MCF 10A (cell line): ENCODE data around the gene SNAPIN. TPM values are rescaled to one million over a fixed set of nuclear protein-coding genes. Genes with fewer than 3 reads are reported as not detected.

Experiments used
- Bru-seq: library from RNA; stranded (reverse); fragments of 400-500 nt; gene quantifications from one replicate; lab custom pipeline; 2021; lab: Mats Ljungman, UMichigan
- BruChase-seq, 2 experiments: library from RNA; stranded (reverse); fragments of 400-500 nt; gene quantifications; one replicate each; lab custom pipeline; 2021; lab: Mats Ljungman, UMichigan
- BruUV-seq: library from RNA; stranded (reverse); fragments of 400-500 nt; replicated peaks from 2 replicates; lab custom pipeline; 2021; lab: Mats Ljungman, UMichigan
- CTCF ChIA-PET: fragments of 300-600 bp; sonication (Branson Sonifier 250); formaldehyde crosslinking; extraction: SDS; loops from one replicate; lab custom pipeline; 2021; ENCODE audit warnings: antibody characterized with exemption, inconsistent platforms; lab: Yijun Ruan, JAX
- POLR2A ChIA-PET: fragments of 300-600, 350-650 bp; sonication (Branson Sonifier 250); formaldehyde crosslinking; extraction: SDS; loops from one replicate; lab custom pipeline; 2020; ENCODE audit warnings: antibody characterized with exemption, inconsistent platforms; lab: Yijun Ruan, JAX
- DNase-seq: peaks from one replicate; pipeline ENCODE4 v3.0.0-alpha.2; 2018; ENCODE audit not compliant: unreplicated experiment
- H3K27ac Mint-ChIP-seq: one replicate; pipeline ENCODE4 v1.8.0; 2022; ENCODE audit warnings: mild to moderate bottlenecking, low read depth, mixed read lengths; ENCODE audit not compliant: unreplicated experiment
- H3K27me3 Mint-ChIP-seq: one replicate; pipeline ENCODE4 v1.8.0; 2022; ENCODE audit warnings: mixed read lengths; ENCODE audit not compliant: insufficient read depth, unreplicated experiment
- H3K36me3 Mint-ChIP-seq: one replicate; pipeline ENCODE4 v1.8.0; 2022; ENCODE audit warnings: mild to moderate bottlenecking, moderate library complexity, mixed read lengths; ENCODE audit not compliant: insufficient read depth, unreplicated experiment
- H3K4me1 Mint-ChIP-seq: one replicate; pipeline ENCODE4 v1.8.0; 2022; ENCODE audit warnings: mixed read lengths; ENCODE audit not compliant: insufficient read depth, unreplicated experiment
- H3K4me3 Mint-ChIP-seq: one replicate; pipeline ENCODE4 v1.8.0; 2022; ENCODE audit warnings: mild to moderate bottlenecking, moderate library complexity, mixed read lengths; ENCODE audit not compliant: unreplicated experiment
- H3K9me3 Mint-ChIP-seq: one replicate; pipeline ENCODE4 v1.8.0; 2022; ENCODE audit warnings: mixed read lengths; ENCODE audit not compliant: unreplicated experiment
- intact Hi-C: fragments of 100-400 bp; cut with micrococcal nuclease; formaldehyde crosslinking; loops from 2 replicates; pipeline ENCODE4 v1.14.1; 2022
- long read RNA-seq: library from polyadenylated mRNA; stranded (forward); transcript quantifications from one replicate; pipeline ENCODE4 v2.0.0, GENCODE V29; 2022
- total RNA-seq: library from RNA; stranded (reverse); gene quantifications from 2 replicates; pipeline ENCODE4 v1.2.3, GENCODE V29; 2022
- TF ChIP-seq, protein P1 (sequence below): fragments of 200-600 bp; IDR thresholded peaks from one replicate; pipeline ENCODE4 v1.8.0; 2022; ENCODE audit warnings: antibody characterized with exemption, mild to moderate bottlenecking; ENCODE audit not compliant: unreplicated experiment

The SNAPIN gene, protein sequence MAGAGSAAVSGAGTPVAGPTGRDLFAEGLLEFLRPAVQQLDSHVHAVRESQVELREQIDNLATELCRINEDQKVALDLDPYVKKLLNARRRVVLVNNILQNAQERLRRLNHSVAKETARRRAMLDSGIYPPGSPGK
- total RNA-seq: 55.9 and 63.7 TPM in 2 replicates
- Bru-seq, nascent RNA: percentile 69 among the genes with signal in this experiment
- BruChase-seq, experiment 1, labeled RNA remaining after a 6-hour chase: percentile 93 among the genes with signal in this experiment
- BruChase-seq, experiment 2, labeled RNA remaining after a 2-hour chase: percentile 79 among the genes with signal in this experiment
- long read RNA-seq, transcript SNAPIN-201 (4 exons, 1,030 nt): major isoform, 165 of 235 reads
- long read RNA-seq, transcript SNAPIN-202 (3 exons, 922 nt): minor isoform, 6 of 235 reads
- long read RNA-seq, partial matches to known transcripts: 0 of 235 reads
- long read RNA-seq, other reads (novel, unspliced or antisense): 58 of 235 reads

DNA sequence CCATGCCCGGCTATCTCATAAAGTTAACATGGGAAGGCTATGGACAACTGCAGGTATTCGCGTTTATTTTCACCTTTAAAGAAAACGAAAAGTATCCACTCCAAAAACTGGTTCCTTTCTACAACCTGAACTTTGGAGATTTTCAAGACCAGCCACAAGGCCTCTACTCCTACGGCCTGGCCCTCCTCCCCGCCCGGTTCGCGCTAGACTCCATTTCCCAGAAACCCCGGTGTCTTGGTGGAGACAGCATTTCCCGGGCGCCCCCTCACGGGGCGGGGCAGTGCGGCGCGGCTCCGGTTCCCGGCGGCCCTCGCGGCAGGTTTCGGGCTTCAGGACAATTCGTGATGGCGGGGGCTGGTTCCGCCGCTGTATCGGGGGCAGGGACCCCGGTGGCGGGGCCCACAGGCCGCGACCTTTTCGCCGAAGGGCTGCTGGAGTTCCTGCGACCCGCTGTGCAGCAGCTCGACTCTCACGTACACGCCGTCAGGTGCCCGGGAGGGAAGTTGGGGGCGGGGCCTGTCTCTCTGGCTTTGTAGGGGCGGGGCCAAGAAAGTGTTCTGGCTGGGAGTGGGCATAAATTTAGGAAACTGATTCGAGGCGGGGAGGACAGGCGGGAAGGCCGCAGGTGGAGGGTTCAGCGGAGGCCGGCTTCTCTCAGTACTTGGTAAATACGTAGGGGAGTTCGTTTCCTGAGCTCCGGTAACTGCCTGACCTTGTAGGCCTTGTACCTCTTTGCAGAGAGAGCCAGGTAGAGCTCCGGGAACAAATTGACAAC, at the start of gene SNAPIN:
SNAPIN (plus strand) TSS at position 304 of the 775 bp plus-strand sequence; CDS start at position 345, 41 bp downstream.
- no peaks in the 10 kb centered on the region for H3K9me3 Mint-ChIP-seq
- TF ChIP-seq, protein P1, sequence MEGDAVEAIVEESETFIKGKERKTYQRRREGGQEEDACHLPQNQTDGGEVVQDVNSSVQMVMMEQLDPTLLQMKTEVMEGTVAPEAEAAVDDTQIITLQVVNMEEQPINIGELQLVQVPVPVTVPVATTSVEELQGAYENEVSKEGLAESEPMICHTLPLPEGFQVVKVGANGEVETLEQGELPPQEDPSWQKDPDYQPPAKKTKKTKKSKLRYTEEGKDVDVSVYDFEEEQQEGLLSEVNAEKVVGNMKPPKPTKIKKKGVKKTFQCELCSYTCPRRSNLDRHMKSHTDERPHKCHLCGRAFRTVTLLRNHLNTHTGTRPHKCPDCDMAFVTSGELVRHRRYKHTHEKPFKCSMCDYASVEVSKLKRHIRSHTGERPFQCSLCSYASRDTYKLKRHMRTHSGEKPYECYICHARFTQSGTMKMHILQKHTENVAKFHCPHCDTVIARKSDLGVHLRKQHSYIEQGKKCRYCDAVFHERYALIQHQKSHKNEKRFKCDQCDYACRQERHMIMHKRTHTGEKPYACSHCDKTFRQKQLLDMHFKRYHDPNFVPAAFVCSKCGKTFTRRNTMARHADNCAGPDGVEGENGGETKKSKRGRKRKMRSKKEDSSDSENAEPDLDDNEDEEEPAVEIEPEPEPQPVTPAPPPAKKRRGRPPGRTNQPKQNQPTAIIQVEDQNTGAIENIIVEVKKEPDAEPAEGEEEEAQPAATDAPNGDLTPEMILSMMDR: no peak
- peak within 1 kb of the TSS; percentile 92 for H3K4me3 Mint-ChIP-seq
- no peaks in the 10 kb centered on the region for H3K36me3 Mint-ChIP-seq
- DNase-seq: peak; percentile 95
- no peaks in the 10 kb centered on the region for H3K27me3 Mint-ChIP-seq
- H3K4me1 Mint-ChIP-seq: peaks cover 5% of the 10 kb centered on the region
- intact Hi-C loops: loop anchor here (1.0 to 2.0 kb wide), 3 partner anchors 32 to 90 kb away; partner anchors contain the start of gene S100A13
- H3K27ac Mint-ChIP-seq: peak within 1 kb of the TSS; percentile 91
- CTCF ChIA-PET: interaction anchor here (0.6 to 2.3 kb wide), 14 partner anchors 12 to 1718 kb away, joined by 3 to 18 read pairs (median 5); partner anchors contain the start of genes ILF2, S100A13 and S100A16
- BruUV-seq: TSS peak; percentile 65
- POLR2A ChIA-PET: interaction anchor here (0.7 to 5.3 kb wide), 24 partner anchors 10 to 332 kb away, joined by 3 to 72 read pairs (median 6); partner anchors contain the start of genes CHTOP, ILF2, INTS3 and JTB

DNA sequence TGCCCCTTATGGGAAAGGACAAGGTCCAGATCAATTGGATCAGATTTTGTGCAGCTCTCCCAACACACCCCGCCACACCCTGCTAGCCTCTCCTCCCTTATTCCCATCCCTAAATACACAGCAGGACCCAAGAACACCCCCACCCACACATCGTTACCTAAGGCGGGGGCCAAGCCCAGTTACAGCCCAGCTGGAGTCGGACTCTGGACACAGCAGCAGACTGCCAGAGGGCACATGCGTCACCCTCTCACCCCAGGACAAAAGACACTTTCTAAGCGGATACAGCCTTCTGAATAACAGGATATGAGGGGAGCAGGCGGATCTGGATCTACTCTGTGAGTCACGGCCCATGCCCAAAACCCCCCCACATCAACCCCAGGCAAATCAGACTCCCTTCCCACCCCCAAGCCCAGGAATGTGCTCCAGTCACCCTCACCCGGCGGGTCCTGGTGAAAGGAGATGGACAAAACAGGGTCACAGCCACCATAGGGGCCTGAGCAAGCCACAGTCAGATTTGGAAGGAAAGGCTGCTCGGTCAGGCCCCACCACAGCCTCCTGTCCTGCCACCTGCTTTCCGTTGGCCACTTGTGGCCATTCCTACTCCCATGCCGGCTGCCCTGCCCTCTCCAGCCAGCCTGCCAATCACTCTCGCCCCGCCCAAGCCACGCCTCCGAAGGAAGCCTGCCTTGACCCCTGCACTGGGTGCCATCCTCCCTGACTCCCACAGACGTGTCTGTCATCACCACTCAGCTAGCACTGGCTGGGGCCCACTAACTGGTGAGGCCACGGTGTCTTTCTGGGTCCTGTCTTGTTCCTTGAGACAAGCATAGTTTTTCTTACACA, 49.5 kb upstream of the SNAPIN start:
- intact Hi-C loops: loop anchor here (1.0 to 2.0 kb wide), 2 partner anchors 36 to 76 kb away; no protein-coding TSS in a partner anchor
- Mint-ChIP-seq H3K36me3 (peaks cover 62% of the 10 kb centered on the region), H3K27me3 (no peaks in the 10 kb centered on the region), H3K4me3 (peak overlapping the region; percentile 90), H3K27ac (peak overlapping the region; percentile 94), H3K4me1 (peaks cover 45% of the 10 kb centered on the region), H3K9me3 (no peaks in the 10 kb centered on the region)
- POLR2A ChIA-PET: interaction anchor here (0.5 to 27.9 kb wide), 11 partner anchors 12 to 93 kb away, joined by 3 to 1272 read pairs (median 10); partner anchors contain the start of genes CHTOP, S100A1, S100A13 and S100A14
- CTCF ChIA-PET: interaction anchor here (0.7 to 3.3 kb wide), 6 partner anchors 8 to 99 kb away, joined by 3 to 17 read pairs (median 4); partner anchors contain the start of gene S100A14
- BruUV-seq: no TSS peak
- DNase-seq: peak; percentile 99
- TF ChIP-seq, protein P1: no peak

DNA sequence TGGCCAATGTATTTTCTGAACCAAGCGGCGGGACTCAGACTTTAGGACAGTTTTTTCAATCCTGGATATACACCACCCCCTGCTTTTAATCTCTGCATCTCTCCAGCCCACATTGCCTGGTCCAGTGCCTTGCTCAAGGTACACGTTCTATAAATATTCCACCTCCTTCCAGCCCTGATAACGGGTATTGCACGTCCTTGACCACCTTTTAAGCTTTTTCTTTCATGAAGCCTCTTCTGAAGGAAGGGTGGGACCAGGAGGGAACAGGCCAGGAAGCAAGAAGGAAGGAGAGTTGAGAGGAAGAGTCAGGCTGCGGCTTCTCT, 49.0 kb upstream of the SNAPIN start:
- H3K9me3 Mint-ChIP-seq: no peaks in the 10 kb centered on the region
- peaks cover 51% of the 10 kb centered on the region for H3K4me1 Mint-ChIP-seq
- POLR2A ChIA-PET: interaction anchor here (0.9 to 27.9 kb wide), 10 partner anchors 12 to 94 kb away, joined by 3 to 1272 read pairs (median 16); partner anchors contain the start of genes CHTOP, S100A1, S100A13 and S100A14
- DNase-seq: peak; percentile 34
- peaks cover 57% of the 10 kb centered on the region for H3K36me3 Mint-ChIP-seq
- peak overlapping the region; percentile 90 for H3K4me3 Mint-ChIP-seq
- no peaks in the 10 kb centered on the region for H3K27me3 Mint-ChIP-seq
- CTCF ChIA-PET: interaction anchor here (1.2 to 11.8 kb wide), 4 partner anchors 25 to 99 kb away, joined by 4 to 214 read pairs (median 6); no protein-coding TSS in a partner anchor
- TF ChIP-seq, protein P1: no peak
- peak overlapping the region; percentile 94 for H3K27ac Mint-ChIP-seq
- TSS peak; percentile 57 for BruUV-seq
- intact Hi-C loops: loop anchor here (1.0 to 2.0 kb wide), 2 partner anchors 37 to 76 kb away; no protein-coding TSS in a partner anchor
